ENCODE measurements around the gene FMO3.

- TF ChIP-seq, protein P1, sequence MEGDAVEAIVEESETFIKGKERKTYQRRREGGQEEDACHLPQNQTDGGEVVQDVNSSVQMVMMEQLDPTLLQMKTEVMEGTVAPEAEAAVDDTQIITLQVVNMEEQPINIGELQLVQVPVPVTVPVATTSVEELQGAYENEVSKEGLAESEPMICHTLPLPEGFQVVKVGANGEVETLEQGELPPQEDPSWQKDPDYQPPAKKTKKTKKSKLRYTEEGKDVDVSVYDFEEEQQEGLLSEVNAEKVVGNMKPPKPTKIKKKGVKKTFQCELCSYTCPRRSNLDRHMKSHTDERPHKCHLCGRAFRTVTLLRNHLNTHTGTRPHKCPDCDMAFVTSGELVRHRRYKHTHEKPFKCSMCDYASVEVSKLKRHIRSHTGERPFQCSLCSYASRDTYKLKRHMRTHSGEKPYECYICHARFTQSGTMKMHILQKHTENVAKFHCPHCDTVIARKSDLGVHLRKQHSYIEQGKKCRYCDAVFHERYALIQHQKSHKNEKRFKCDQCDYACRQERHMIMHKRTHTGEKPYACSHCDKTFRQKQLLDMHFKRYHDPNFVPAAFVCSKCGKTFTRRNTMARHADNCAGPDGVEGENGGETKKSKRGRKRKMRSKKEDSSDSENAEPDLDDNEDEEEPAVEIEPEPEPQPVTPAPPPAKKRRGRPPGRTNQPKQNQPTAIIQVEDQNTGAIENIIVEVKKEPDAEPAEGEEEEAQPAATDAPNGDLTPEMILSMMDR (IDR thresholded peaks at IDR 0.05), result no peak
- TF ChIP-seq POLR2A (IDR thresholded peaks at IDR 0.05), result no peak
Observed at GRCh38 chr1:171161431-171161830, 70.7 kb downstream of the FMO3 start.

Data from body of pancreas (tissue), 4 donors.